ENCODE data around the gene MAN2B2. TPM values are rescaled to one million over a fixed set of nuclear protein-coding genes. Genes with fewer than 3 reads are reported as not detected.

MAN2B2 gene
- polyA plus RNA-seq, 1 experiment: 22.8 TPM

DNA sequence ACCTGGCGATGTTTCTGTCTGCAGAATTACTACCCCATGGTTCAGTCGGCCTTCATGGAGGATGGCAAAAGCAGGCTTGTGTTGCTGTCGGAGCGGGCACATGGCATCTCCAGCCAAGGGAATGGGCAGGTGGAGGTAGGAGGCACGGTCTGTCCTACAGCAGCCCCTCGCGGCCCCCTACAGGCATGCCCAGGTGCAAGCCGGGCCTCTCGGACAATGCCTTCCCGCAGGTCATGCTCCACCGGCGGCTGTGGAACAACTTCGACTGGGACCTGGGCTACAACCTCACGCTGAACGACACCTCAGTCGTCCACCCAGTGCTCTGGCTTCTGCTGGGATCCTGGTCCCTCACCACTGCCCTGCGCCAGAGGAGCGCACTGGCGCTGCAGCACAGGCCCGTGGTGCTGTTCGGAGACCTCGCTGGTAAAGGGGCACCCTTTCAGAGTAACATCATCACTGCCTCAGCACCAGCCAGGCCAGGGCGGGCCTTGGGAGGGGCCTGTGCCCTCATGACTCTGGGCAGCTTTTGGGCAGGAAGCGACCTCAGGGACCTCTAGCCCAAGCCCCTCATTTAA lies 36.0 kb downstream of the MAN2B2 start:
- no peaks in the 10 kb centered on the region for H3K9me3 ChIP-seq (ENCODE audit: control insufficient read depth, insufficient read depth, low read length)
- H3K27me3 ChIP-seq (ENCODE audit: control insufficient read depth, insufficient read depth, low read length): no peaks in the 10 kb centered on the region
- H3K4me3 ChIP-seq (ENCODE audit: low read depth, low read length): no peak overlapping the region
- ChIA-PET POLR2A (no interaction called here), CTCF (no interaction called here)
- H3K27ac ChIP-seq (ENCODE audit: low read depth, low read length): no peak overlapping the region
- TF ChIP-seq, protein P1, sequence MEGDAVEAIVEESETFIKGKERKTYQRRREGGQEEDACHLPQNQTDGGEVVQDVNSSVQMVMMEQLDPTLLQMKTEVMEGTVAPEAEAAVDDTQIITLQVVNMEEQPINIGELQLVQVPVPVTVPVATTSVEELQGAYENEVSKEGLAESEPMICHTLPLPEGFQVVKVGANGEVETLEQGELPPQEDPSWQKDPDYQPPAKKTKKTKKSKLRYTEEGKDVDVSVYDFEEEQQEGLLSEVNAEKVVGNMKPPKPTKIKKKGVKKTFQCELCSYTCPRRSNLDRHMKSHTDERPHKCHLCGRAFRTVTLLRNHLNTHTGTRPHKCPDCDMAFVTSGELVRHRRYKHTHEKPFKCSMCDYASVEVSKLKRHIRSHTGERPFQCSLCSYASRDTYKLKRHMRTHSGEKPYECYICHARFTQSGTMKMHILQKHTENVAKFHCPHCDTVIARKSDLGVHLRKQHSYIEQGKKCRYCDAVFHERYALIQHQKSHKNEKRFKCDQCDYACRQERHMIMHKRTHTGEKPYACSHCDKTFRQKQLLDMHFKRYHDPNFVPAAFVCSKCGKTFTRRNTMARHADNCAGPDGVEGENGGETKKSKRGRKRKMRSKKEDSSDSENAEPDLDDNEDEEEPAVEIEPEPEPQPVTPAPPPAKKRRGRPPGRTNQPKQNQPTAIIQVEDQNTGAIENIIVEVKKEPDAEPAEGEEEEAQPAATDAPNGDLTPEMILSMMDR (IDR thresholded peaks at IDR 0.05; ENCODE audit: low read depth, low read length): no peak
- no peak for DNase-seq (ENCODE audit: low read depth, low spot score)

DNA sequence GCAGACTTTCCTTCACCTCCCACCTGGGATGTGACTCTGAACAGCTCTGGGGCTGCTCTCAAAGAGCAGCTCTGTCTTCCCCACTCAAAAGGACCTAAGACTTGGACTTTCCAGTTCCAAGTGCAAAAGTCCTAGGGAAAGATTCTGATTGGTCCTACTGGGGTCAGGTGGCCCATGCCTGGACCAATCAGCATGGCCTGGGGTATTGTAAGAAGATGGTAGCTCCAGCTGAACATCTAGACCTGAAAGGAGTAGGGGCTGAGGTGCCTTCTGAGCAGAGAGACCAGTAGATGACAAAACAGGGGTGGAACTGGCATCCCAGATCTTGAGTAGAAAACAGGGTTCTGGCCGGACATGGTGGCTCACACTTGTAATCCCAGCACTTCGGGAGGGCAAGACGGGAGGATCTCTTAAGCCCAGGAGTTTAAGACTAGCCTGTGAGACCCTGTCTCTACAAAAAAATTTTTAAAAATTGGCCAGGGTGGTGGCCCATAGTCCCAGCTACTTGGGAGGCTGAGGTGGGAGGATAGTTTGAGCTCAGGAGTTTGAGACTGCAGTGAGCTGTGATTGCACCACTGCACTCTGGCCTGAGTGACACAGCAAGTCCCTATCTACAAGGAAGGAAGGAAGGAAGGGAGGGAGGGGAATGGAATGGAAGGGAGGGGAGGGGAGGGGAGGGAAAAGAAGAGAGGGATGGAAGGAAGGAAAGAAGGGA lies 38.1 kb downstream of the MAN2B2 start:
- ChIA-PET CTCF (no interaction called here), POLR2A (no interaction called here)

DNA sequence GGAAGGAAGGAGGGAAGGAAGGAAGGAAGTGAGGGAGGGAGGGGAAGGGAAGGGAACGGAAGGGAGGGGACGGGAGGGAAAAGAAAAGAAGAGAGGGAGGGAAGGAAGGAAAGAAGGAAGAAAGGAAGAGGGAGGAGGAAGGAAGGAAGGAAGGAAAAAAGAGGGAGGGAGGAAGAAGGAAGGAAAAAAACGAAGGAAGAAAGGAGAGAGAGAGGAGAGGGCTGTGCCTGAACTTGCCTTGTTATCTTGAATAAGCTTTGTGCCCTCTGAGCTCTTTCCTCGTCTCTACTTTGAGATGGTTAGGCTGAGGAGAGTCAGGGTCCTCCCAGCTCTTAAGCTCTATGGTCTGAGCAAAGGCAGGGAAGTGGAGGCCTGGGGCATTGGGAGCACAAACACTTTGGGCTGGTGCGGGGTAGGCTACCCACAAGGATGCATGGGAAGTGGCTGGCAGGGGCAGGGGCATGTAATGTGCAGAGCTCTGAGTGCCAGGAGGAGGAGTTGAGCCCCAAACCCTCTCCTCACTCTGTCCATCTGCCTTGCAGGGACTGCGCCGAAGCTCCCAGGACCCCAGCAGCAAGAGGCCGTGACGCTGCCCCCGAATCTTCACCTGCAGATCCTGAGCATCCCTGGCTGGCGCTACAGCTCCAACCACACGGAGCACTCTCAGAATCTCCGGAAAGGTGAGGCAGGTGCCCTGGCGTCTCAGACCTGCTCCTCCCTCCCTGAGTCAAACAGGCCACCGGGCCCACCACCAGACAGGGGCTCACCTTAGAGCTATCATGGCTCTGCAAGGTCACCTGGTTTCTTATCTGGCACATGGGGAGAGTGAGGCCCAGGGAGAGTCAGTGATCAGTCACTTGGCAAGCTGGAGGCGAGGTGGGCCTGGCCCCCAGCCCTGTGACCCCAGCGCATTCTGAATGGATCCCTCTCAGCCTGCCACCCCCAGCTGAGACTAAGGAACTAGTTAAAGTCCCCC lies 39.0 kb downstream of the MAN2B2 start:
- H3K9me3 ChIP-seq (ENCODE audit: control insufficient read depth, insufficient read depth, low read length): no peaks in the 10 kb centered on the region; the same call in 1 of the 2 replicates
- no peaks in the 10 kb centered on the region for H3K27me3 ChIP-seq (ENCODE audit: control insufficient read depth, insufficient read depth, low read length)
- TF ChIP-seq, protein P1 (IDR thresholded peaks at IDR 0.05; ENCODE audit: low read depth, low read length): no peak
- no peak for DNase-seq (ENCODE audit: low read depth, low spot score)
- ChIA-PET POLR2A (no interaction called here), CTCF (no interaction called here)
- no peak overlapping the region for H3K27ac ChIP-seq (ENCODE audit: low read depth, low read length)
- H3K4me3 ChIP-seq (ENCODE audit: low read depth, low read length): no peak overlapping the region

More for the DNA sequence above, 38.1 kb downstream of the MAN2B2 start:
- TF ChIP-seq, protein P1 (IDR thresholded peaks at IDR 0.05; ENCODE audit: low read depth, low read length): no peak
- no peak for DNase-seq (ENCODE audit: low read depth, low spot score)
- H3K27me3 ChIP-seq (ENCODE audit: control insufficient read depth, insufficient read depth, low read length): no peaks in the 10 kb centered on the region
- H3K9me3 ChIP-seq (ENCODE audit: control insufficient read depth, insufficient read depth, low read length): no peaks in the 10 kb centered on the region; the same call in 1 of the 2 replicates
- H3K4me3 ChIP-seq (ENCODE audit: low read depth, low read length): no peak overlapping the region
- no peak overlapping the region for H3K27ac ChIP-seq (ENCODE audit: low read depth, low read length)

DNA sequence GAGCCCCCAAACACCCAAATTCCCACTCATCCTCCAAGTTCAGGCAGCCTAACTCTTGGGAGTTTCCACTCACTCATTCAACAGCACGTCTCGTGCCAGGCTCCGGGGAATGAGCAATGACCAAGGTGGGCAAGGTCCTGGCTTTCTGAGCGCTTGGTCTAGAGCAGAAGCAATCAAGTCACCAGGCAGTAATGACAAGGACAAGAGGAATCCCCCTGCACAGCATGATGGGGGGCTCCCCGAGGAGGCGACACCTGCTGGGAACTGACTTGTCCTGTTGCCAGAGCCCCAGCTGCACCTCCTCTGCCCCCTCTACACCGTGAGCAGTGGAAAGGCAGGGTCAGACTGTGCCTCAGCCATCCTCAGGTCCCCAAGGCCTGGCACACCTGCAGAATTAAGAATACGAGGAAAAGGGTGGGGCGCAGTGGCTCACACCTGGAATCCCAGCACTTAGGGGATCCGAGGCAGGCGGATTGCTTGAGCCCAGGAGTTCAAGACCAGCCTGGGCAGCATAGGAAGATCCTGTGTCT lies 39.8 kb downstream of the MAN2B2 start:
- TF ChIP-seq, protein P1 (IDR thresholded peaks at IDR 0.05; ENCODE audit: low read depth, low read length): no peak
- H3K27me3 ChIP-seq (ENCODE audit: control insufficient read depth, insufficient read depth, low read length): no peaks in the 10 kb centered on the region
- no peak overlapping the region for H3K4me3 ChIP-seq (ENCODE audit: low read depth, low read length)
- no peak overlapping the region for H3K27ac ChIP-seq (ENCODE audit: low read depth, low read length)
- ChIA-PET CTCF (no interaction called here), POLR2A (no interaction called here)
- no peak for DNase-seq (ENCODE audit: low read depth, low spot score)
- H3K9me3 ChIP-seq (ENCODE audit: control insufficient read depth, insufficient read depth, low read length): no peaks in the 10 kb centered on the region; the same call in 1 of the 2 replicates
